ENCODE measurements around the gene LSM14B. TPM values are rescaled to one million over a fixed set of nuclear protein-coding genes. Genes with fewer than 3 reads are reported as not detected.
A peak's percentile ranks its signal among the peaks of the same experiment; 100 is the strongest.

LSM14B gene
- total RNA-seq, 1 experiment from 2014 or later: 72.5 TPM

DNA sequence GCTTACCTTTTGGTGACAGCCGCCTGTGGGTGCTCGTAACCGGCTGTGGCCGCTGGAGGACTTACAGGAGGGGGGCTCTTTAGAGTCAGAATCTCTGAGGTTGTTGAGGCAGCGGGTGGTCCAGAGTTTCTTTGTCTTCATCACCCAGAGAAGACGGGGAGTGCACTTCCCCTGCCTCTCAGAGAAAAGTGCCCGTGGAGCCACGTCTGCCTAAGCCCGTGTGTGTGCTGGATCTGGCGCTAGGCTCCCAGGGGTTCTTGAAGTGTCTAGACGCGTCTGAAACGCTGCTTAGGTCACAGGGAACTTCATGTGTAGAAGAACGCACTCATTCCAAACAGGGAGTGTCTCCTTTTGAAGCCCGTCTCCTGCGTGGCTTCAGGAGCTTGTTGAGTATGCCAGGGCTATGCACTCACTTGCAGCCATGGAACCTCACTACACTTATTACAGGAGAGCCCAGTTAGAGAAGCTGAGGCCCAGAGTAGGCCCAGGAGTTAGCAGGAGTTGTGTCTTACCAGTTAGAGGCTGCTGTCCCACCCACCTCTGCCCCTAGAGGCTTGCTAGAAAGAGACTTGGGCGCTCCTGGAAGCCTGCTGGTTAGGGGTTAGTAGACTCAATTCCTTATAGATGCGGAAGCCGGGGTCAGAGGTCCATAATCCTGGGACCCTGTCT is 1.3 kb downstream of the LSM14B start:
- no TSS peak for BruUV-seq (replicated peaks)
- H3K27ac ChIP-seq (ENCODE audit: low read depth, low read length, poor library complexity, severe bottlenecking): peak overlapping the region; percentile 87
- ChIA-PET CTCF (no interaction called here), POLR2A (ENCODE audit: low non-redundant PET) (interaction anchor here (1.2 kb wide), 1 partner anchor 58 kb away, joined by 3 read pairs; the partner anchor contains the start of gene TAF4)
- H3K27me3 ChIP-seq (replicated peaks; ENCODE audit: insufficient read depth, low read depth, low read length, poor library complexity): no peaks in the 10 kb centered on the region
- TF ChIP-seq, protein P1, sequence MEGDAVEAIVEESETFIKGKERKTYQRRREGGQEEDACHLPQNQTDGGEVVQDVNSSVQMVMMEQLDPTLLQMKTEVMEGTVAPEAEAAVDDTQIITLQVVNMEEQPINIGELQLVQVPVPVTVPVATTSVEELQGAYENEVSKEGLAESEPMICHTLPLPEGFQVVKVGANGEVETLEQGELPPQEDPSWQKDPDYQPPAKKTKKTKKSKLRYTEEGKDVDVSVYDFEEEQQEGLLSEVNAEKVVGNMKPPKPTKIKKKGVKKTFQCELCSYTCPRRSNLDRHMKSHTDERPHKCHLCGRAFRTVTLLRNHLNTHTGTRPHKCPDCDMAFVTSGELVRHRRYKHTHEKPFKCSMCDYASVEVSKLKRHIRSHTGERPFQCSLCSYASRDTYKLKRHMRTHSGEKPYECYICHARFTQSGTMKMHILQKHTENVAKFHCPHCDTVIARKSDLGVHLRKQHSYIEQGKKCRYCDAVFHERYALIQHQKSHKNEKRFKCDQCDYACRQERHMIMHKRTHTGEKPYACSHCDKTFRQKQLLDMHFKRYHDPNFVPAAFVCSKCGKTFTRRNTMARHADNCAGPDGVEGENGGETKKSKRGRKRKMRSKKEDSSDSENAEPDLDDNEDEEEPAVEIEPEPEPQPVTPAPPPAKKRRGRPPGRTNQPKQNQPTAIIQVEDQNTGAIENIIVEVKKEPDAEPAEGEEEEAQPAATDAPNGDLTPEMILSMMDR (conservative IDR thresholded peaks at IDR 0.05; ENCODE audit: low read depth, low read length): 0 out of 2 replicates have a peak, but pooled peaks have one; percentile 23
- TF ChIP-seq EZH2 (IDR thresholded peaks at IDR 0.05; ENCODE audit: borderline replicate concordance, low read depth, low read length, poor library complexity, severe bottlenecking): no peak
- peaks cover 17% of the 10 kb centered on the region for H3K4me1 ChIP-seq (ENCODE audit: insufficient read depth, low read length, poor library complexity, severe bottlenecking)
- H3K9me3 ChIP-seq (ENCODE audit: low read depth, low read length, poor library complexity, severe bottlenecking): no peaks in the 10 kb centered on the region
- intact Hi-C loops (cut with micrococcal nuclease; ENCODE audit: unreplicated experiment): no loop called here
- peak overlapping the region; percentile 89 for H3K4me3 ChIP-seq (ENCODE audit: low read depth, low read length, poor library complexity, severe bottlenecking)
- H3K36me3 ChIP-seq (ENCODE audit: insufficient read depth, low read length, poor library complexity, severe bottlenecking): peaks cover 48% of the 10 kb centered on the region
- DNase-seq (ENCODE audit: low spot score): peak; percentile 65

DNA sequence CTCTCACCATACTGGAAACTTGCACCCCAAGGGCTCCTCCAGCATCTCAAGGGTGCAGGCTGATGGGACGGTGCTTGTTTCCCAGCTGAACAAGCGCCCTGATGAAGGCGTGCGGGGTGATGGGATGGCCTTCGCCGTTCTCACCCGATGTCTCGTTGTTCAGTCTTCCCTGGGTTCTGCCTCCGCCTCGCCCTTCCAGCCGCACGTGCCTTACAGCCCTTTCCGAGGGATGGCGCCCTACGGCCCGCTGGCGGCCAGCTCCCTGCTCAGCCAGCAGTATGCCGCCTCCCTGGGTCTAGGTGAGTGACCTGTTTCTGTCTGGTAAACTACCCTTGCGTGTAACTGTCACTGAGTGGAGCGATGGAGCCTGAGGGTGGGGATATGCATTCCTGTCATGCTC is 3.9 kb downstream of the LSM14B start:
- POLR2A ChIA-PET (ENCODE audit: low non-redundant PET): no interaction called here
- Histone ChIP-seq H3K4me3 (ENCODE audit: low read depth, low read length, poor library complexity, severe bottlenecking) (no peak overlapping the region), H3K9me3 (ENCODE audit: low read depth, low read length, poor library complexity, severe bottlenecking) (no peaks in the 10 kb centered on the region), H3K4me1 (ENCODE audit: insufficient read depth, low read length, poor library complexity, severe bottlenecking) (peaks cover 18% of the 10 kb centered on the region), H3K36me3 (ENCODE audit: insufficient read depth, low read length, poor library complexity, severe bottlenecking) (peaks cover 72% of the 10 kb centered on the region), H3K27me3 (replicated peaks; ENCODE audit: insufficient read depth, low read depth, low read length, poor library complexity) (no peaks in the 10 kb centered on the region), H3K27ac (ENCODE audit: low read depth, low read length, poor library complexity, severe bottlenecking) (no peak overlapping the region)
- BruUV-seq (replicated peaks): no TSS peak
- CTCF ChIA-PET: no interaction called here
- no peak for DNase-seq (ENCODE audit: low spot score)
- intact Hi-C loops (cut with micrococcal nuclease; ENCODE audit: unreplicated experiment): no loop called here
- no peak for TF ChIP-seq EZH2 (IDR thresholded peaks at IDR 0.05; ENCODE audit: borderline replicate concordance, low read depth, low read length, poor library complexity, severe bottlenecking)
- TF ChIP-seq, protein P1 (conservative IDR thresholded peaks at IDR 0.05; ENCODE audit: low read depth, low read length): no peak

DNA sequence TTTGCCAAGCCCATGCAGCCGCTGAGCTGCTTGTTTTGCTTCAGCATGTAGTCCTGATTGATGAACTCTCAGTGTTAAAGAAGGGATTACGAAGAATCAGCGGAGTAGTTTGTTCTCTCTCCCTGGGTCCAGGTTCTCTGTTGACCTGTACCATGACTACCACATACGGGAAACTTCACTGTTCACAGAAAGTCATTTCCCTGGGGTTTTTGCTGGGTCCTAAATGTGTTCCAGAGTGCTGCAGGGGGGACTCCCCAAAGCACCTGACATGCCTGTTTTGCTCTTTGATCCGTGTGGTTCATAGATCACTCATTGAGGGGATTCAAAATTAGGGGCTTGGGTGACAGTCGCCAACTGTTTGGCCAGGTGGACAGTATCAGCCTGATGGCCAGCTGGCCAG is 5.5 kb downstream of the LSM14B start:
- Histone ChIP-seq H3K4me1 (ENCODE audit: insufficient read depth, low read length, poor library complexity, severe bottlenecking) (peaks cover 18% of the 10 kb centered on the region), H3K36me3 (ENCODE audit: insufficient read depth, low read length, poor library complexity, severe bottlenecking) (peaks cover 88% of the 10 kb centered on the region), H3K9me3 (ENCODE audit: low read depth, low read length, poor library complexity, severe bottlenecking) (no peaks in the 10 kb centered on the region), H3K4me3 (ENCODE audit: low read depth, low read length, poor library complexity, severe bottlenecking) (no peak overlapping the region), H3K27me3 (replicated peaks; ENCODE audit: insufficient read depth, low read depth, low read length, poor library complexity) (no peaks in the 10 kb centered on the region), H3K27ac (ENCODE audit: low read depth, low read length, poor library complexity, severe bottlenecking) (no peak overlapping the region)
- no TSS peak for BruUV-seq (replicated peaks)
- TF ChIP-seq EZH2 (IDR thresholded peaks at IDR 0.05; ENCODE audit: borderline replicate concordance, low read depth, low read length, poor library complexity, severe bottlenecking): no peak
- TF ChIP-seq, protein P1 (conservative IDR thresholded peaks at IDR 0.05; ENCODE audit: low read depth, low read length): no peak
- ChIA-PET POLR2A (ENCODE audit: low non-redundant PET) (no interaction called here), CTCF (no interaction called here)
- intact Hi-C loops (cut with micrococcal nuclease; ENCODE audit: unreplicated experiment): no loop called here
- no peak for DNase-seq (ENCODE audit: low spot score)
